HG03460 (cell line): ENCODE results near the gene AFF1.
A peak's percentile ranks its signal among the peaks of the same experiment; 100 is the strongest.
"Not testable (repeated sequence)": the region's sequence is repeated elsewhere in the genome, so short reads cannot be mapped to it uniquely, and the experiment has no call there.

Source experiments
- ATAC-seq: cut with Tn5 transposase; IDR thresholded peaks from one replicate; pipeline ENCODE4 v1.9.1; 2021; ENCODE audit not compliant: unreplicated experiment

The AFF1 gene

DNA sequence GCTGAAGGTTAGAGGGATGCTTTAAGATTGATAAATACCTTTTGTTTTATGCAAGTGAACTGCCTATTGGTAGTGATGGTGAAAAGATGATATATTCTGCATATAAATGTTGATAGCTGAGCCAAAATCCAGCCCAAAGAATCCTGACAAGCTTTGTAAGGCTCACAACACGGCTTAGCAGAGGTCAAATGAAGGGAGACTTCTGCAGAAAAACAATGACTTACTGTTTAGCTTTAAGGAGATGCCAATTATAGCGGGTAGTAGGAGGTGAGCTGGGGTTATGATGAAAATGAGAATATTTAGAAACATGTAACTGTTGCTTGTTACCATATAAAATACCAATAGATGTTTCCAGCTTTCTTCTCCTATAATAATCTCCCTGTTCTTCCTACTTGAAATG, 97.1 kb downstream of the AFF1 start:
- no peak for ATAC-seq

GRCh38 chr4:87032884-87033533, 98.2 kb downstream of the AFF1 start:
- ATAC-seq = no peak

- ATAC-seq = no peak
These were observed 99.1 kb downstream of the AFF1 start for GRCh38 chr4:87033902-87034301.

GRCh38 chr4:87034527-87034926, 99.7 kb downstream of the AFF1 start:
- no peak for ATAC-seq

DNA sequence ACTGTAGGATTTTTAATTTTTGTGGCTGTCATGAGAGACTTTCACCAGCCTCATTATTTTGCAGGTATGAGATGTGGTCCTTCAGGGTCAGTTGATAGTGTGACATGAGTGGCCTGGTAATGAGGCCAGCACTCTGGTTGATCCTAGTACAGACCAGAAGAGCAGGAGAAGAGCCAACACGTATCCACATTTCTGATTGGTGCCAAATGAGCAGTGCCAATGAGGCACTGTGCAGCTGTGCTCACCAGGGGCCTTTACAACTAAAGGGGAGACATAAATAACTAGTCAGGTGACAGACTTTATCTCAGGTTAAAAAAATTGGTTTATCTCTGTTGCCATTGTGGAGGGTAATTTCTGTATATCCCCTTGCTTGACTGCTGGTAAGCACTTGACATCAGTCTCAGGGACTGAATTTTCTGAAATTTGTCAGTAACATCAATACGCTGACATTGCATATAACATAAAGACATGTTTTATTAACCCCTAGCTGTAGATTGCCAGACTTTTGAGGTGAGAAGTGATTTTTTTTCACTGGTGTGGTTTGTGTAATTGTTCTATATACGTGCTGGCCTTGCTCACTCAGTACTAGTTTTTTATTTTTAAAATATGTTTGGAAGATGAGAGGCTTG, 101.2 kb downstream of the AFF1 start:
- ATAC-seq = no peak

DNA sequence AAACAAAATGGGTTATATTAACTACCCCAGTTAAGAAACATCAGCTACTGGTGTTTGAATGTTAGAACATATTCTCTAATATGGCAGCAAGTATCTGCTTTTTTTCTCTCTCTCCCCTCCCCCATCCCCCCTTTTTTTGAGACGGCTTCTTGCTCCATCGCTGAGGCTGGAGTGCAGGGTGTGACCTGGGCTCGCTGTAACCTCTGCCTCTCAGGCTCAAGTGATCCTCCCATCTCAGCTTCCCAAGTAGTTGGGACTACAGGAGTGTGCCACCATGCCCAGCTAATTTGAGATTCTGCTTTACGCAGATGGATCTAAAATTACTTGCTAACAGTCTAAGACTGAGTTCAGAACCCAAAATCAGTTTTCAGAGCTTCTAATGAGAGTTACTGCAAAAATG, 101.9 kb downstream of the AFF1 start:
- no peak for ATAC-seq

GRCh38 chr4:87037171-87037570, 102.4 kb downstream of the AFF1 start:
- not testable (repeated sequence) for ATAC-seq

GRCh38 chr4:87037671-87038334, 103.0 kb downstream of the AFF1 start:
- ATAC-seq = no peak

DNA sequence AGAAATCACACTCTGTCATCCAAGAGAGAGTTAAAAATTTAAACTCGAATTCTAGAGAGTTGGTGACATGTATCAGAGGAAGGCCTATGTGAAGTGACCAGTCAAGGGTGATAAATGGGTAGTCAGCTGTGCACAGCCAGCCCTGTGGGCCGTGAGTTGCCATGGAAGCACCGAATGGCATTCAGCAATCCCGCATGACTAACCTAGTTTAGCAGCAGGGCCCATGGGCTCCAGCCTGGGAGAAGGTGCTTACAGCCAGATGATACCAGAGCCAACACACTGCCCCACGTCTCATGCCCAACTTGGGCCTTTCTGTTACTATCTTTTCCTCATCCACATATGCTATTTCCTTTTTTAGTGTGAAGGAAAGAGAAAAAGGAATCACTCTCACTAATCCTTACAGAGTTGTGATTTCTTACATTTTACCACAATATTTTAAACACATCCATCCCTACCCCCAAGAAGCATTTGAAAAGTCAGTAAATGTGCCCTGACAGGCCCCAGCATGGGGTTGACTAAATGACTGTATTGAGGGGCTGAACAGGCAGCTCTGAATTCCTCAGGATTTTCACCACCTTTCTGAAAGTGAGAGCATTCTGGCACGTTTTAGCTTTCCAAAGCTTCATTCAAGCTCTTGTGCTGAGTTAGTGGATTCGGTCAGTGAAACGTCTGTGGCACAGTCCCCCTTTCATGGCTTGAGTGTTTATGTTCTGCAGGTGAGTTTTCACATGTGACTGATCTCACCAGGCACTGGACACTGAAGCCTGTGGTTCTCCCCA, 104.2 kb downstream of the AFF1 start:
- peak; percentile 40 for ATAC-seq

DNA sequence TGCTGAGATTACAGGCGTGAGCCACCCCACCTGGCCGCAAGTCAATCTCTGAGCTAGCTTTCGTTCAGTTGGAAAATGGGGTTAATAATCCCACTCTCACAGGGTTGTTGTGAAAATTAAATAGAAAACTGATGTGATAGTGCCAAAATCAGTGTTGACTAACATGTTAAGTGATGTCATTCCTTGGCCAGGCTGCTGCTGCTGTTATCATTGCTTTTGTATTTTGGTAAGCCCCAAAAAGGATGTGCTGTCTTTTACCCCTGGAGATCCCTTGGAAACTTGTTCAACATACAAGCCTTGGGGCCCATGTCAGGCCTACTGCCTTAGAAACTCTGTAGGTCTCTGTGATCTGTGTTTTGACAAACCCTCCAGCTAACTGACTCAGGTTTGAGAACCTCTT, 106.3 kb downstream of the AFF1 start:
- no peak for ATAC-seq

DNA sequence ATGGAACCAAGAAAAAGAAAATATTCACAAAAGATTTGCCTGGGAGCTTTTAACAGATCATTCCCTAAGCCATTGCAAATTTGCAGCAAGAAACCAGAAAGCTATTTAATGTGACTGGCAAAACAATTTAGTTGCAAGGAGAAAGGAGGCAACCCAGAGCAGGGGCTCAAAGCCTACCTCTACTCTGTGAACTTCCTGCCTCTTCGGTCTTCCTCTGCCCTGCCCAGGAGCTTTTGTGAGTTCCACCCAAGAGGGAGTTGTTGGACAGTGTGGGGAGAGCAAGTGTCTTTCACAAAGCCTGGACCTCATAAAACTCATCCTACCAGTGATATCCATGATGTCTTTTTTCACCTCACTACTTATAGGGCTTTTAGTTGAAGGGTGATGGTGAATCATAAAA, 107.4 kb downstream of the AFF1 start:
- ATAC-seq = no peak

DNA sequence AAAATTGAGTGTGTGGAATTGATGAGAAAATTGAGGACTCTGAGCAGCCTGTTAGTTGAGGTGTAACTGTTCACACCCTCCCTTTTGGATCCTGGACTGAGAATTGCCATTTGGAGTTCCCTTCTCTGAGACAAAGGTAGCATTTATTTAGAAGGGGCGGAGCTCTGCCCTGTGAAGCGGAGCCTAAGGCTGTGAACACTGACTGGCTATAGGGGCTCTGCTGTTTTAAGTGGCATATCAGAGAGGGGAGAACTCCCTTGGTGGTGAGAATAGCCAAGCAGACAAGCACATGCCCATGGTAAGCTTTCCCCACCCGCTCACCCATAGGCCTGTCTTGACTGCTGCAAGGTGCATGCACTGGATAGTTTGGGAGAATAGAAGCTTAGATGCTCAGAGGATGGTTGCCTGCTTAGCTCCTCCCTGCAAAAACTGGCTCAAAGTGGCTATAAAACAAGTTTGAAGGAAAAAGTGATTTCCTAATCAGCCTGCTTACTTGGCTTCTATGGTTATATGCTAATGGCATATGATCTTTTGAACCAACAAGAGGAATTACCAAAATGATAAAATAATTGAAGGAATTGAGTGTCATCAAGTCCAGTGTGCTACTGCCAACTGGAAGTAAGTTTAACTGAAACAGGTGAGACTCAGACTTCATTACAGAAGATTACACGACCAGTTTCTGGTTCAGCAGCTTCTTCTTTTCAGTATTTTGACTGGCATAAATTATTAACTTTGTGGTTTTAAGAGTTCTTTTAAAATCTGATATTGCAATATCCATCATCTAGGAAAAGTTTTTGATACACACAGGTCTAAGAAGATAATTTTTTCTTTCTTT, 108.4 kb downstream of the AFF1 start:
- peak; percentile 52 for ATAC-seq

DNA sequence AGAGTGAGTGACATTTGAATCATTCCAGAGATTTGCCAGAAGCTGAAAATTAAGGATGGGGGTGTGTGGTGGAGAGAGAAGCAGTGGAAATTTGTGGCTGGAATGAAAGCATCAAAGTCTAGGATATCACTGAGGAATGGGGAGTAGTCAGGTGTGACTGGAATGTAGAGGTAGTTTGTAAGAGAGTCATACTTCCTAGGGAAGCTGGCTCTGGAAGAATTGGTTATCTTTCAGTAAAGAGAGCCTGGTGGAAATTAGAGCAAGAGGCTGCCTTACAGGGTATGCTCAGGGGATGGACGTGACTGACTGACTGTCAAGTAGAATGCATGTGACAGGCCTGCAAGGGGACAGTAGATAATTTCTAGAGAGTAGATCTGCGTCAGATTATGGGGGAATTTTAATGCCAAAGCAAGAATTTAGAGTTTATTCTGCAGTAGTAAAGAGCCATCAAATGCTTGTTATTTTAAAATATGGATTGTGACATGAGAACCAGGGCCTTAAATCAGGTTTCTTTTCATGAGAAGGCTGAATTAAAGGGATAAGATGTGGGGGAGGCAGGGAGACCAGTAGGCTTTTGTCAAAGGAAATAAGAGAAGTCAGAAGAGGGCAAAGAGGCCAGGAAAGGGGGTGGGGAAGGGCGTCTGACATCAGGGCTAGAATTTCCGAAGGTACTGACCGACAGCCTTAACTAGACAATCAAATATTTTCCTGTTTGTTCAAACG, 109.9 kb downstream of the AFF1 start:
- no peak for ATAC-seq

GRCh38 chr4:87045234-87045558, 110.4 kb downstream of the AFF1 start:
- no peak for ATAC-seq

GRCh38 chr4:87045659-87046058, 110.8 kb downstream of the AFF1 start:
- ATAC-seq = no peak

GRCh38 chr4:87046121-87046551, 111.3 kb downstream of the AFF1 start:
- no peak for ATAC-seq

- ATAC-seq = no peak
These were observed 112.5 kb downstream of the AFF1 start for GRCh38 chr4:87047281-87047798.

DNA sequence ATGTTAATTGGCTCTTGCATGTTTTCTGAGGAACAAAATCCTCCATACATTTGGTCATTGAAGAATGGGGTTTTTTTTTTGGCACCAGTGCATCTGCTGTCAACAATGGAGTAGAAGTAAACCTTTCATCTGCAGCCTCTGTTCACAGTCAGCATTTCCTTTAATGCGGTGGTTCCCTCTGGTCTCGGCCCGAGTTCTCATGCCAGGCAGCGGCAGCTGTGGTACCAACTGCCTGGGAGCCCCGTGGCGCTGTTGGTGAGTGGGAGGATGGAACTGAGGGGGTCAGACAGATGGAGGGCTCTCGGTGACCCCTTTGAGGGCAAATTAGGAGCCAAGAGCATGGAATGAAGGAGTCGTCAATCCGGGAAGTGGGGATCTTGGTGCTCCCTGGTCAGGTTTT, 114.7 kb downstream of the AFF1 start:
- ATAC-seq = no peak

GRCh38 chr4:87050596-87050995, 115.8 kb downstream of the AFF1 start:
- no peak for ATAC-seq

- no peak for ATAC-seq
These were observed 116.4 kb downstream of the AFF1 start for GRCh38 chr4:87051121-87051713.
